Cardiac fibroblast (primary cell): Measurements from ENCODE around the gene KCNT1.
A peak's percentile ranks its signal among the peaks of the same experiment; 100 is the strongest.

Source experiments
- DNase-seq, 2 donors: peaks; one replicate each; pipeline versions ENCODE4 v3.0.0 to v3.0.0-alpha.2; 2010; ENCODE audit warnings: low read depth in 2 of 2
- H3K4me3 ChIP-seq, 2 donors: replicated peaks in 1 of 2; 1 replicate in 1 of 2; 2 replicates in 1 of 2; pipeline ENCODE4 v1.5.1; 2011; ENCODE audit warnings: low read depth in 2 of 2, low read length in 2 of 2, mild to moderate bottlenecking in 2 of 2, moderate library complexity in 1 of 2
- TF ChIP-seq, protein P1 (sequence below): IDR thresholded peaks from one replicate; pipeline ENCODE4 v1.5.1; 2011; ENCODE audit warnings: low read depth, mild to moderate bottlenecking, low read length, inconsistent platforms

Gene KCNT1

GRCh38 chr9:135825435-135826187, 123.6 kb downstream of the KCNT1 start:
- no peak overlapping the region for H3K4me3 ChIP-seq
- TF ChIP-seq, protein P1, sequence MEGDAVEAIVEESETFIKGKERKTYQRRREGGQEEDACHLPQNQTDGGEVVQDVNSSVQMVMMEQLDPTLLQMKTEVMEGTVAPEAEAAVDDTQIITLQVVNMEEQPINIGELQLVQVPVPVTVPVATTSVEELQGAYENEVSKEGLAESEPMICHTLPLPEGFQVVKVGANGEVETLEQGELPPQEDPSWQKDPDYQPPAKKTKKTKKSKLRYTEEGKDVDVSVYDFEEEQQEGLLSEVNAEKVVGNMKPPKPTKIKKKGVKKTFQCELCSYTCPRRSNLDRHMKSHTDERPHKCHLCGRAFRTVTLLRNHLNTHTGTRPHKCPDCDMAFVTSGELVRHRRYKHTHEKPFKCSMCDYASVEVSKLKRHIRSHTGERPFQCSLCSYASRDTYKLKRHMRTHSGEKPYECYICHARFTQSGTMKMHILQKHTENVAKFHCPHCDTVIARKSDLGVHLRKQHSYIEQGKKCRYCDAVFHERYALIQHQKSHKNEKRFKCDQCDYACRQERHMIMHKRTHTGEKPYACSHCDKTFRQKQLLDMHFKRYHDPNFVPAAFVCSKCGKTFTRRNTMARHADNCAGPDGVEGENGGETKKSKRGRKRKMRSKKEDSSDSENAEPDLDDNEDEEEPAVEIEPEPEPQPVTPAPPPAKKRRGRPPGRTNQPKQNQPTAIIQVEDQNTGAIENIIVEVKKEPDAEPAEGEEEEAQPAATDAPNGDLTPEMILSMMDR: no peak
- no peak for DNase-seq

- H3K4me3 ChIP-seq: no peak overlapping the region
- TF ChIP-seq, protein P1: no peak
- no peak for DNase-seq
Measured at GRCh38 chr9:135826188-135826545, 124.2 kb downstream of the KCNT1 start.

- no peak for DNase-seq
- TF ChIP-seq, protein P1: no peak
- H3K4me3 ChIP-seq: no peak overlapping the region
Measured at GRCh38 chr9:135827301-135827700, 125.3 kb downstream of the KCNT1 start.

DNA sequence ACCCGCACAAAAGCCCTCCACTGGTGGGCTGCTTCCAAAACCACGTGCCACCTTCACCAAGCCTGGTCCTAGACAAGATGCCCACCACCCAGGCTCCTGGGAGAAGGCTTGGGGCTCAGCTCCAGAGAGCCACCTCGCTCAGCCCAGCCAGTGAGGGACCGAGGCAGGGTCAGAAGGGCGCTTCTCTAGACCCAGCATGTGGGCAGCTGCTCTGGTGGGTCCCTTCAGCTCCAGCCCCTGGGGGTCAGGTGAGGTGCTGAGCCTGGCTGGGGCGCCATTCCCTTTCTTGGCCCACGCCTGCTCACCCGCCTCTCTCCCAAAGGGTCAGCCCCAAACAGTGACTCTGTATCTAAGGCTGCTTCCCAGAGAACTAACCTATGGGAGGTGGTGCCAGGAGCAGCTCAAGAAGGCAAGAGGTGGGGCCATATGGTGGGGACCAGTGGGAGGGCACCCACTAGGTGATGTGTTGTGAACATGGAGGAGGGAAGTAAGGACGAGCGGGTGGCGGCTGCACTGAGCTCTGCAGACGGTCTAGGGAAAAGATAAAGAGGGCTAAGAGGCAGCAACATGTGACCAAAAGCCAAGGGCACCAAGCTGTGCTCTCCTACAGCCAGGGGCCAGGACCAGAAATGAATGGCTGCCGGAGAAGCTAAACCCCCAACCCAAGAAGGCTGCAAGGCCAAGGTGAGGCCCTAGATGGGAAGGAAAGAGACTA, 126.0 kb downstream of the KCNT1 start:
- DNase-seq: no peak
- no peak overlapping the region for H3K4me3 ChIP-seq
- TF ChIP-seq, protein P1: no peak

GRCh38 chr9:135828656-135829055, 126.7 kb downstream of the KCNT1 start:
- TF ChIP-seq, protein P1: no peak

GRCh38 chr9:135830496-135830895, 128.5 kb downstream of the KCNT1 start:
- DNase-seq: peak in 1 of 2 donors; percentile 5
- TF ChIP-seq, protein P1: no peak
- no peak overlapping the region for H3K4me3 ChIP-seq

More at GRCh38 chr9:135828656-135829055, 126.7 kb downstream of the KCNT1 start:
- no peak for DNase-seq
- no peak overlapping the region for H3K4me3 ChIP-seq
